Measurements from ENCODE around the gene ILF2.
"Not testable (repeated sequence)": the region's sequence is repeated elsewhere in the genome, so short reads cannot be mapped to it uniquely, and the experiment has no call there.

Gene ILF2

GRCh38 chr1:153679337-153680119 lies 8.7 kb upstream of the ILF2 start:
- DNase-seq: peak; percentile 33
- ATAC-seq: peak; percentile 24

GRCh38 chr1:153678519-153679336 lies 7.9 kb upstream of the ILF2 start, which contains the start of gene NPR1:
NPR1 (plus strand) TSS chr1:153678688; CDS start chr1:153679109, 421 bp downstream.
- DNase-seq (peak; percentile 21), ATAC-seq (peak; percentile 42)

GRCh38 chr1:153677718-153678518 lies 7.1 kb upstream of the ILF2 start:
- peak; percentile 60 for DNase-seq
- peak; percentile 51 for ATAC-seq

- ATAC-seq (no peak), DNase-seq (no peak)
Measured at GRCh38 chr1:153673511-153673910, 2.7 kb upstream of the ILF2 start.

- DNase-seq: peak; percentile 61
- peak; percentile 33 for ATAC-seq
Measured at GRCh38 chr1:153671628-153672353, 998 bp upstream of the ILF2 start.

- DNase-seq (peak; percentile 40), ATAC-seq (no peak)
Measured at GRCh38 chr1:153670257-153670858, 435 bp downstream of the ILF2 start.

GRCh38 chr1:153669606-153670005 lies 1.2 kb downstream of the ILF2 start:
- no peak for ATAC-seq
- no peak for DNase-seq

GRCh38 chr1:153668672-153669071 lies 2.1 kb downstream of the ILF2 start:
- not testable (repeated sequence) for ATAC-seq, DNase-seq

- DNase-seq: no peak
- ATAC-seq: no peak
Measured at GRCh38 chr1:153667439-153667838, 3.4 kb downstream of the ILF2 start.

GRCh38 chr1:153663211-153663610 lies 7.6 kb downstream of the ILF2 start:
- ATAC-seq: no peak
- DNase-seq: no peak

GRCh38 chr1:153662269-153662668 lies 8.5 kb downstream of the ILF2 start:
- no peak for ATAC-seq
- no peak for DNase-seq

GRCh38 chr1:153661111-153661708 lies 9.6 kb downstream of the ILF2 start:
- ATAC-seq (no peak), DNase-seq (no peak)

GRCh38 chr1:153659656-153660055 lies 11.1 kb downstream of the ILF2 start:
- no peak for ATAC-seq
- DNase-seq: no peak

- DNase-seq: no peak
- no peak for ATAC-seq
Measured at GRCh38 chr1:153659175-153659534, 11.6 kb downstream of the ILF2 start.

- ATAC-seq (peak; percentile 97), DNase-seq (peak; percentile 93)
Measured at GRCh38 chr1:153658400-153659174, 12.2 kb downstream of the ILF2 start, which contains the start of gene SNAPIN. SNAPIN (plus strand) TSS chr1:153658703; CDS start chr1:153658744, 41 bp downstream.

- DNase-seq: no peak
Measured at GRCh38 chr1:153655333-153655732, 15.5 kb downstream of the ILF2 start.

GRCh38 chr1:153652805-153653500 lies 17.8 kb downstream of the ILF2 start:
- no peak for DNase-seq

More at GRCh38 chr1:153655333-153655732, 15.5 kb downstream of the ILF2 start:
- ATAC-seq: no peak

GRCh38 chr1:153651771-153652170 lies 19.0 kb downstream of the ILF2 start:
- no peak for ATAC-seq
- DNase-seq: no peak

More at GRCh38 chr1:153652805-153653500, 17.8 kb downstream of the ILF2 start:
- ATAC-seq: no peak

GRCh38 chr1:153649863-153650235 lies 20.9 kb downstream of the ILF2 start:
- DNase-seq (no peak), ATAC-seq (no peak)

Data from stimulated activated naive CD8-positive, alpha-beta T cell treated with anti-CD3 and anti-CD28 coated beads, Interleukin-15, Interleukin-2, amounts not matched to agents 100 U/mL and 50 U/mL, for 24 hours (primary cell).